ENCODE measurements around the gene KLHDC8A.

KLHDC8A gene

GRCh38 chr1:205323794-205324193 lies 32.9 kb downstream of the KLHDC8A start:
- no peak for TF ChIP-seq CTCF (IDR thresholded peaks at IDR 0.05)
- no peaks in the 10 kb centered on the region for H3K27me3 ChIP-seq (ENCODE audit: control insufficient read depth, insufficient read depth, low read length)
- H3K4me3 ChIP-seq (ENCODE audit: low read depth, low read length): no peak overlapping the region
- no peak overlapping the region for H3K9ac ChIP-seq
- H2AFZ ChIP-seq: no peak overlapping the region
- no peaks in the 10 kb centered on the region for H3K36me3 ChIP-seq (ENCODE audit: control insufficient read depth, insufficient read depth, low read length)
- H3K4me1 ChIP-seq: peaks cover 3% of the 10 kb centered on the region
- no peaks in the 10 kb centered on the region for H3K79me2 ChIP-seq
- no peaks in the 10 kb centered on the region for H3K9me3 ChIP-seq (ENCODE audit: control insufficient read depth, low read length)
- H3K27ac ChIP-seq: no peak overlapping the region
- no peak overlapping the region for H3K4me2 ChIP-seq (ENCODE audit: low read length)

- H2AFZ ChIP-seq: peak overlapping the region; percentile 89
- H3K9ac ChIP-seq: no peak overlapping the region
- H3K27ac ChIP-seq: no peak overlapping the region
- H3K4me2 ChIP-seq (ENCODE audit: low read length): peak overlapping the region; percentile 96
- TF ChIP-seq CTCF (IDR thresholded peaks at IDR 0.05): no peak
- peaks cover 11% of the 10 kb centered on the region for H3K4me1 ChIP-seq
- H3K36me3 ChIP-seq (ENCODE audit: control insufficient read depth, insufficient read depth, low read length): no peaks in the 10 kb centered on the region
- no peaks in the 10 kb centered on the region for H3K79me2 ChIP-seq
- no peaks in the 10 kb centered on the region for H3K9me3 ChIP-seq (ENCODE audit: control insufficient read depth, low read length)
- no peaks in the 10 kb centered on the region for H3K27me3 ChIP-seq (ENCODE audit: control insufficient read depth, insufficient read depth, low read length)
- H3K4me3 ChIP-seq (ENCODE audit: low read depth, low read length): peak overlapping the region; percentile 82
These were observed 34.8 kb downstream of the KLHDC8A start for GRCh38 chr1:205321959-205322283.

GRCh38 chr1:205321162-205321958 lies 35.4 kb downstream of the KLHDC8A start, which contains the start of gene NUAK2:
TSS of gene NUAK2 (minus strand) at chr1:205321745. CDS start at chr1:205321628, 117 bp downstream.
- Histone ChIP-seq H3K4me1 (peaks cover 14% of the 10 kb centered on the region), H2AFZ (peak within 1 kb of the TSS; percentile 89), H3K9me3 (ENCODE audit: control insufficient read depth, low read length) (no peaks in the 10 kb centered on the region), H3K36me3 (ENCODE audit: control insufficient read depth, insufficient read depth, low read length) (no peaks in the 10 kb centered on the region), H3K4me3 (ENCODE audit: low read depth, low read length) (peak within 1 kb of the TSS; percentile 82), H3K27ac (peak within 1 kb of the TSS; percentile 72), H3K27me3 (ENCODE audit: control insufficient read depth, insufficient read depth, low read length) (no peaks in the 10 kb centered on the region), H3K79me2 (no peaks in the 10 kb centered on the region), H3K9ac (no peak within 1 kb of the TSS), H3K4me2 (ENCODE audit: low read length) (peak within 1 kb of the TSS; percentile 96)
- peak; percentile 26 for TF ChIP-seq CTCF (IDR thresholded peaks at IDR 0.05)

GRCh38 chr1:205319081-205320018 lies 37.4 kb downstream of the KLHDC8A start:
- H3K4me1 ChIP-seq: peaks cover 20% of the 10 kb centered on the region

More at GRCh38 chr1:205319081-205320018, 37.4 kb downstream of the KLHDC8A start:
- H3K36me3 ChIP-seq (ENCODE audit: control insufficient read depth, insufficient read depth, low read length): no peaks in the 10 kb centered on the region
- no peaks in the 10 kb centered on the region for H3K27me3 ChIP-seq (ENCODE audit: control insufficient read depth, insufficient read depth, low read length)
- H3K4me3 ChIP-seq (ENCODE audit: low read depth, low read length): no peak overlapping the region
- no peak overlapping the region for H3K9ac ChIP-seq
- peaks cover 2% of the 10 kb centered on the region for H3K79me2 ChIP-seq
- H2AFZ ChIP-seq: peak overlapping the region; percentile 50
- H3K27ac ChIP-seq: peak overlapping the region; percentile 73
- no peak for TF ChIP-seq CTCF (IDR thresholded peaks at IDR 0.05)
- no peaks in the 10 kb centered on the region for H3K9me3 ChIP-seq (ENCODE audit: control insufficient read depth, low read length)
- peak overlapping the region; percentile 48 for H3K4me2 ChIP-seq (ENCODE audit: low read length)
